GM19467 (cell line): ENCODE data around the gene HYDIN.

Source experiments
- ATAC-seq: cut with Tn5 transposase; IDR thresholded peaks from one replicate; pipeline ENCODE4 v1.9.1; 2021; ENCODE audit warnings: mild to moderate bottlenecking, moderate library complexity; ENCODE audit not compliant: unreplicated experiment

The HYDIN gene

DNA sequence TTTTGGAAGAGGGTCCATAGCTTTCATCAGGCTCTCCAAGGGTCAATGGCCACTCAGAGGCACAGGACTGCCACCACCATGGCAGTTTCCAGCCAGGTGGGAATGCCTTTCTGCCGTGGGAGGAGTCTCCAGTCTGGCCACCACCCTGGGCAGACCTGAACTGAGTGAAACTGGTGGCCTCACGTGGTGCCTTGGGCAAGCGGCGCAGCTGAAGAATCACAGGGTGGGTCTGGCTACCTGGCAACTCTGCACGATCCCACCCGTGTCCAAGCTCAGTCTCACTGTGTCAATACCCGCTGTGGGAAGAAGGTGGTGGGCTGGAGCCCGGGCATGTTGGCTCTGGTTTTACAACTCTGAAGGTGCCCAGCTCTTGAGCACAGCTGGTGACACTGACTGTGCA lies 461.4 kb downstream of the HYDIN start:
- ATAC-seq: no peak

DNA sequence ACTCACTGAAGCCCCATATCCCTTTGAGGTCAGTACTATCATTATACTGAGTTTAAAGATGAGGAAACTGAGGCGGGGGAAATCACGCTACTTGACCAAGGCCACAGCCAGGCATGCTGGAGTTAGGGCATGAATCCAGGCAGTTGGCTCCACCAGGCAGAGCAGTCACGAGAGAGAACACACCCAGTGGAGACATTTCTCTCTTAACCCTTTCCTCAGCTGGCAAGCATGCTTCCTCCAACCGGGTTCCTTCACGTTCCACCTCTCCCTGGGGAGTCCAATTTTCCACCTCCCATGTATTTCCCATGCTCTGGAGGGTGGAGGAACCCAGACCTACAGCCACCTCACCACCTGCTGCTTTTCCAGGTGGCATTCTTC lies 462.3 kb downstream of the HYDIN start:
- ATAC-seq: no peak

DNA sequence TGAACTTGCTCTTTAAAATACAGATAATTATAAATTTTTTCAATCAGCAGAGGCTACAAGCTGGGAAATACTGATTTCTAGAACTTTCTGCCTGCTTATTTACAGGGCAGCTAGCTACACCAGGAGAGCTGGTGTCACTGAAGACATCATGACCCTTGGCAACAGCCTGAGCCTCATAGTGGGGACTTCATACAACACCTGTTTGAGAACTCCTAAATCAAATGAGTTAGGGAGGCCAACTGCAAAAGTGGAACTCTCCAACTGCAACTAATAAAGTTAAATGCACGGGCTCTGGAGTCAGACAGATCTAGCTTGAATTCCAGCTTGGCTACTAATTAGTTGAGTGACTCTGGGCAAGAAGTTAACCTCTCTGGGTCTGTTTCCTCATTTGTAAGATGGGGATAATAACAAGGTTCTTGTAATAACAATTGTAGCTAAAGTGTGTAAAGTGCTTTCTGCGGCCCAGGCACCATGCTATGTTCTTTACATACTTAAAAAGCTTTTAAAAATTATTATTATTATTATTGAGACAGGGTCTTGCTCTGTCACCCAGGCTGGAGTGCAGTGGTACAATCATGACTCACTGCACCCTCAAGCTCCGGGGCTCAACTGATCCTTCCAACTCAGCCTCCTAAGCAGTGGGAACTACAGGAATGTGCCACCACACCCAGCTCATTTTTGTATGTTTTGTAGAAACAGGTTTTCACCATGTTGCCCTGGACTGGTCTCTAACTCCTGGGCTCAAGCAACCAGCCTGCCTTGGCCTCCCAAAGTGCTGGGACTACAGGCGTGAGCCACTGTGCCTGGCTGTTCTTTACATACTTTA lies 462.9 kb downstream of the HYDIN start:
- no peak for ATAC-seq

DNA sequence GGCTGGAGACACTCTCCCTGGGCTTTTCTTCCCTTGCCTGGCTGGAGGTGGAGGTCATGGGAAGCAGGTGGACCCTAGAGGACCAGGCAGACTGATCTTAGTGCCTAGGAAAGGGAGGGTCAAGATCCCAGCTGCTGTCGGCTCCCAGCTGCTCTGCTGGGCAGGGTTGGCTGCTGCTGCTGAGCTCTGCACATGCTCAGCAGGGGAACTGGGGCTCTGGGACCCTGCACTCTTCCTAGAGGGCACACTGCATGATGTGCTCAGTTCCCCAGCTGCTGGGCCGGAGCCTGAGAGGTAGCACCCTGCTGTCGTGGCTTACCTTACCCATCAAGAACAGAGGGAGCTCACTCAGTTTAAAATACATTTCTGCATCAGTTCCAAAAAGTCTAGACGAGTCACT lies 463.9 kb downstream of the HYDIN start:
- ATAC-seq: no peak

DNA sequence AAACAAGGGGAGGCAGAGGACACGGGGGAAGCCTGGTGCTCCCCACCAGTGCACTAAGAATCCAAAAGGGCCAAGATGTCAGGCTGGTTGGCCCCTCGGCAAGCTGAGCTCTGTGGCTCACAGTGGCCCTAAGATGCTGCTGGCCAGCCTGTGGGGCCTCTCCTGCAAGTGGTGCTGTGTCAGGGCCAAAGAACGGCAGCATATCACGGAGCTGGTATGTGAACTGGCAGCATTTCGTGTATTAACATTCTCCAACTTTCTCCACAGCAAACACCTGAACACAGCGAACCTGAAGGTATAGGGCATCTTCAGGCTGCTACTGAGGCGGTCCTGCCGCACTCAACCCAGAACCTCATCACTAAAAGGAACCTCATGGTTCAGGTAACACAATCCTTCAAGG lies 464.3 kb downstream of the HYDIN start:
- no peak for ATAC-seq

DNA sequence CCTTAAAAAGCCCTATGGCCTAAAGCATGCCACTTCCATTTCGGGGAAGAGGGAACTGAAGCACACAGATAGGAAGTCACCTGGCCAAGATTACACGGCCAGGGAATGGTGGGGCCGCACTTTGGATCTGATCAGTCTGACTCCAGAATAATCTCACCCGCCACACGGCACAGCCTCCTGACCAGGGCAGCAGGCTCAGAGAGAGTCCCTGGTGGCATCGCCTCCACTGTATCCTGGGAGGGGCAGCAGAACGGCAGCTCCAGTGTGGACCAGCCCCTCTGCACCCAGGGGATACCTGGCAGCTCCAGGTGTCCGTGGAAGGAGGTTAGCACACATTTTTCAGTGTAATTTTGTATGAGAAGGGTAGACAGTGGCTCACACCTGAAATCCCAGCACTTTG lies 465.0 kb downstream of the HYDIN start:
- no peak for ATAC-seq

GRCh38 chr16:70764632-70765031 lies 465.9 kb downstream of the HYDIN start:
- no peak for ATAC-seq

GRCh38 chr16:70760221-70760620 lies 470.3 kb downstream of the HYDIN start:
- no peak for ATAC-seq

- no peak for ATAC-seq
Measured at GRCh38 chr16:70759666-70760065, 470.9 kb downstream of the HYDIN start.

GRCh38 chr16:70758786-70759185 lies 471.7 kb downstream of the HYDIN start:
- no peak for ATAC-seq
